Heart right ventricle (tissue), 16 donors: ENCODE measurements around the gene NSUN6. TPM values are rescaled to one million over a fixed set of nuclear protein-coding genes. Genes with fewer than 3 reads are reported as not detected.
A peak's percentile ranks its signal among the peaks of the same experiment; 100 is the strongest.

Source experiments
- ATAC-seq, 8 donors: fragments of 200-7000 bp; cut with Tn5 transposase; one replicate each; pipeline ENCODE4 v1.9.1; 2020; ENCODE audit warnings: mild to moderate bottlenecking in 8 of 8, moderate library complexity in 8 of 8, moderate number of reproducible peaks in 1 of 8
- DNase-seq, 2 donors: peaks; one replicate each; pipeline ENCODE4 v3.0.0-alpha.2; 2020
- H3K27ac ChIP-seq, 10 donors: fragments of 200-600 bp; sonication (generic) in 2 of 10; one replicate each; pipeline versions ENCODE4 v1.5.0 to v1.8.0; 2020 to 2022; ENCODE audit warnings: mild to moderate bottlenecking in 3 of 10
- H3K27me3 ChIP-seq, 7 donors: fragments of 200-600 bp; one replicate each; pipeline ENCODE4 v1.8.0; 2021 to 2022; ENCODE audit warnings: mild to moderate bottlenecking in 2 of 7
- H3K36me3 ChIP-seq, 9 donors: fragments of 200-600 bp; sonication (generic) in 1 of 9; one replicate each; pipeline versions ENCODE4 v1.5.0 to v1.8.0; 2020 to 2022; ENCODE audit warnings: mild to moderate bottlenecking in 2 of 9
- H3K4me1 ChIP-seq, 9 donors: fragments of 200-600 bp; sonication (generic) in 1 of 9; one replicate each; pipeline versions ENCODE4 v1.5.0 to v1.8.0; 2020 to 2022; ENCODE audit warnings: mild to moderate bottlenecking in 4 of 9
- H3K4me3 ChIP-seq, 10 donors: fragments of 200-600 bp; sonication (generic) in 2 of 10; one replicate each; pipeline versions ENCODE4 v1.5.0 to v1.8.0; 2020 to 2022; ENCODE audit warnings: mild to moderate bottlenecking in 7 of 10, moderate library complexity in 2 of 10
- H3K9me3 ChIP-seq, 11 donors: fragments of 200-600 bp in 10 of 11; sonication (generic) in 2 of 11; one replicate each; pipeline versions ENCODE4 v1.5.0 to v1.8.0; 2013 to 2022; ENCODE audit warnings: mild to moderate bottlenecking in 2 of 11, control low read depth in 1 of 11, moderate library complexity in 1 of 11
- CTCF ChIP-seq, 9 donors: fragments of 200-600 bp; sonication (generic) in 2 of 9; IDR thresholded peaks; one replicate each; pipeline versions ENCODE4 v1.5.0 to v1.8.0; 2021 to 2022; ENCODE audit warnings: antibody characterized with exemption in 9 of 9, mild to moderate bottlenecking in 5 of 9, moderate library complexity in 1 of 9
- WGBS, 2 donors: extraction: QIAGEN DNeasy Blood & Tissue Kit; methylation state at CpG; one replicate each; pipeline ENCODE4 v1.1.7; 2013; ENCODE audit warnings: inconsistent platforms in 1 of 2; 5-methylcytosine and 5-hydroxymethylcytosine counted together
- intact Hi-C, 10 donors: fragments of 100-400 bp; cut with DNase I; formaldehyde crosslinking; loops; one replicate each; pipeline versions ENCODE4 v1.11.1 to v1.14.2; 2022
- polyA plus RNA-seq, 2 donors: library from polyadenylated mRNA; stranded (reverse); fragments of 200-250 nt; gene quantifications; one replicate each; pipeline ENCODE4 v1.2.3, GENCODE V29; 2013
- total RNA-seq, 10 donors: library from RNA; stranded (reverse); fragmentation: NEBNext Ultra II Directional in 3 of 10; extraction: Animal tissue kit (Norgen Biotek cat#: 25700) in 3 of 10; gene quantifications; one replicate each; pipeline versions ENCODE4 v1.2.1 to v1.2.4, GENCODE V29; 2021 to 2023
- donor health status: Arrhythmogenic right ventricular cardiomyopathy.
- donor health status: ischemic (EF 13 %, LVEDD 7.1; RV severe dilation, severe dysfunction).
- donor health status: healthy with polysubstance abuse.
- donor health status: DM: no; HTN: yes; CAD: no.
- donor health status: DM: no; HTN: no; CAD: no.
- donor health status: ischemic (EF 25% LVEDD 6.9; RV normal size, moderate dysfunction).
- donor health status: ischemic (EF 25% LVEDD 5.7; RV mildly dilated, moderate dysfunction).
- donor health status: healthy.
- donor health status: DM: yes; HTN: yes; CAD: no.
- donor health status: Ischemic cardiomyopathy.
- donor health status: ischemic (EF 35%, LVEDD 5.7; RV mildly dilated, moderate dysfunction).
- donor health status: nonischemic (EF 11% LVEDD 7.7; RV severe dilation, severe dysfunction).
- donor health status: DM: yes; HTN: yes; CAD: no.
- donor health status: PGD.
- donor health status: ischemic (EF 29% LVEDD 5.4; RV normal size, mild dysfunction).
- donor health status: nonischemic (EF 23%, LVEDD 6.1; RV moderate dilation, normal function).

Gene NSUN6
- total and polyA plus RNA-seq, 12 donors, result 4.9 to 13.5 (median 8.7) TPM

DNA sequence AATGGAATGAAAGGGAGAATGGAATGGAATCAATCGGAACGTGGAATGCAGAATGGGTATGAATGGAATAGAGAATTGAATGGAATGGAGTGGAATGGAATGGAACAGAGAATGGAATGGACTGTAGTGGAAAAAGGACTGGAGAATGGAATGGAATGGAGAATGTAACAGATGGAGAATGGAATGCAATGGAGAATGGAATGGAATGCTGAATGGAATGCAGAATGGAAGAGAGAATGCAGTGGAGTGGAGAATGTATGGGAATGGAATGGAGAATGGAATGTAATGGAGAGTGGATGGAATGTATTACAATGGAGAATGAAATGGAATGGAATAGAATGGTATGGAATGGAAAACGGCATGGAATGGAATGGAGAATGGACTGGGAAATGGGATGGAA is 96.9 kb downstream of the NSUN6 start:
- no peak for TF ChIP-seq CTCF (IDR thresholded peaks at IDR 0.05)
- Histone ChIP-seq H3K4me1 (no peaks in the 10 kb centered on the region), H3K27ac (no peak overlapping the region), H3K4me3 (no peak overlapping the region), H3K9me3 (peaks cover 0 to 56% (median 0%) of the 10 kb centered on the region in 11 donors), H3K27me3 (no peaks in the 10 kb centered on the region), H3K36me3 (peaks cover 0 to 80% (median 7%) of the 10 kb centered on the region in 9 donors)
- ATAC-seq (no peak), DNase-seq (no peak)
- intact Hi-C loops, result no loop called here
- 96 to 98% methylated on average over 3 of the region's 3 CpGs for WGBS, 2 donors

GRCh38 chr10:18551473-18551872 is 99.9 kb downstream of the NSUN6 start:
- Histone ChIP-seq H3K27me3 (no peaks in the 10 kb centered on the region), H3K4me1 (peaks cover 0 to 9% (median 0%) of the 10 kb centered on the region in 9 donors), H3K36me3 (peaks cover 0 to 55% (median 0%) of the 10 kb centered on the region in 9 donors), H3K9me3 (peaks cover 0 to 27% (median 0%) of the 10 kb centered on the region in 11 donors), H3K27ac (no peak overlapping the region), H3K4me3 (no peak overlapping the region)
- WGBS, 2 donors, result 46 to 71% methylated on average over 2 of the region's 2 CpGs
- ATAC-seq, result peak in 2 of 8 donors; percentile 55 to 72
- intact Hi-C loops, result no loop called here
- DNase-seq, result no peak
- TF ChIP-seq CTCF (IDR thresholded peaks at IDR 0.05), result no peak

DNA sequence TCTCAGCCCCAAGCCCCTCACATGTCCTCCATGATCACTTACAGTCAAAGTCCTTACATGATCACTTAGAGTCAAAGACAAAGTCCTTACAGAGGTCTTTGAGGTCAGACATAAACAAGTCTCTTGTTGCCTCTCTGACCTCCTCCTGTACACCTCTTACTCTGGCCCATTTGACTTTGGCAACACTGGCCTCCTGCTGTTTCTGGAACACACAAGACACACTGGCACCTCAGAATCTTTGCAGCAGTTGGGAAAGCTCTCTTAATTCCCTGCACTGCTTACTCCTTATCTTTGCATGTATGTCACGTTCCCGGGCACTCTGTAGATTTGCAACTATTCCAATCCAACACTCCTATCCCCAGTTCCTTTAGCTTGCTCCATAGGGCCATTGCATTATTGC is 102.3 kb downstream of the NSUN6 start:
- Histone ChIP-seq H3K36me3 (peaks cover 0 to 43% (median 0%) of the 10 kb centered on the region in 9 donors), H3K9me3 (peaks cover 0 to 8% (median 0%) of the 10 kb centered on the region in 11 donors), H3K27ac (no peak overlapping the region), H3K4me3 (no peak overlapping the region), H3K4me1 (peaks cover 0 to 9% (median 0%) of the 10 kb centered on the region in 9 donors), H3K27me3 (no peaks in the 10 kb centered on the region)
- TF ChIP-seq CTCF (IDR thresholded peaks at IDR 0.05), result no peak
- peak in 5 of 8 donors; percentile 14 to 66 (median 40) for ATAC-seq
- intact Hi-C loops, result no loop called here
- 32 to 58% methylated on average over 2 of the region's 2 CpGs for WGBS, 2 donors
- no peak for DNase-seq

DNA sequence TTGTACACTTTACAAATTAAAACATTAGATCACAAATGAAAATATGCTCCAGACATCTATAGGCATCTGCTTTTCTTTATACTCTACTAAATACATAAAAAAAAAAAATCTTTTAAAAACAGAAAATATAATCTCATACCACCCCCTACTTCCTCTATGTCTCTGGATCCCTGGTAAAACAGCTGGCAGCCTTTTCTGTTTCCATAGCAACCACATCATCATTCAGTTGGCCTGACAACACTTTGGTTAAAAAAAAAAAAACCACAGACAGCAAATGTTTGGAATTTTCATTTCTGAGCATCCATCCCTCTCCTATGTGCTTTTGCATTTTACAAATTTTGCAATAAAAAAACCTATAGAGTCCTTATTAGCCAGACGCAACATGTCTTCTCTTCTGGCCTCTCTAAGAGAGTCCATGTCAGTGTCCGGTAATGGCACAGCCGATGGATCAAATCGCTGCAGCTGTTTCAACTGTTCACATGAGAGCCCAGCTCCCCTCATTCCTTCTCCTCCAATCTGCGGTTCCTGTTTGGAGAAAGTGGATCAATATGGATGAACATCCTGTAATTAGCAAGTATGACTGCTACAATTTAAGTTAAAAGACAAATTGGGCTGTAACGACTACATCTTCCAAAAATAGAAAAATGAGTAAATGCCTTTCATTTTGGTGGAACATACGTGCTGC is 105.6 kb downstream of the NSUN6 start:
- Histone ChIP-seq H3K27ac (no peak overlapping the region), H3K36me3 (peaks cover 0 to 46% (median 11%) of the 10 kb centered on the region in 9 donors), H3K4me3 (no peak overlapping the region), H3K27me3 (no peaks in the 10 kb centered on the region), H3K9me3 (no peaks in the 10 kb centered on the region), H3K4me1 (peaks cover 0 to 16% (median 0%) of the 10 kb centered on the region in 9 donors)
- peak in 1 of 8 donors; percentile 48 for ATAC-seq
- intact Hi-C loops, result no loop called here
- no peak for TF ChIP-seq CTCF (IDR thresholded peaks at IDR 0.05)
- WGBS, 2 donors, result 84 to 86% methylated on average over 7 of the region's 7 CpGs
- no peak for DNase-seq
